Stimulated activated CD4-positive, alpha-beta T cell treated with anti-CD3 and anti-CD28 coated beads, Interleukin-12 subunit alpha, Interleukin-12 subunit beta, amount 100 ng/mL, for 24 hours (primary cell): ENCODE results near the gene ZNF860.

ENCODE experiments used
- DNase-seq, 2 experiments: peaks; one replicate each; pipeline ENCODE4 v3.0.0-alpha.2; 2020; ENCODE audit warnings: low read depth in 2 of 2

The ZNF860 gene

GRCh38 chr3:31981206-31982181 is at the start of gene ZNF860, which contains the start of gene OSBPL10:
ZNF860 (plus strand) TSS chr3:31981750; CDS start chr3:31989080, 7,330 bp downstream.
OSBPL10 (minus strand) TSS chr3:31981262; CDS start chr3:31981179, 83 bp downstream.
- DNase-seq = peak in 1 of 2 experiments; percentile 48

DNA sequence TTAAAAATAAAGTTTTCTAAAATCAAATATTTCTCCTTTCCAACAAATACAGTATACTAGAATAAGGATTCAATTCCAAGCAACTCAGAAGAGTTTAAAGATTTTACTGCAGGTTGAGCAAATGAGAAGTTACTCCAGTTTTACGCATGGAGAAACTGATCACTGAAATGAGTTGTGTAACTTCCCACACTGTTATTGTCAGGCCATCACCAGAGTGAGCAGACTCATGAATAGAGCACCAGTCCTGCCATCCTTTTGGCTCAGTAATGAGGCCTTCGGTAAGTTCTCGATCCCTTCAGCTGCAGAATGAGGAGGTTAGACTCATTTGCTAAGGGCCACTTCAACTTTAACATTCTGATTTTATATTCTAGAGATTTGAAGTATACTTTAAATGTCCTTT is 48.6 kb upstream of the ZNF860 start:
- no peak for DNase-seq

DNA sequence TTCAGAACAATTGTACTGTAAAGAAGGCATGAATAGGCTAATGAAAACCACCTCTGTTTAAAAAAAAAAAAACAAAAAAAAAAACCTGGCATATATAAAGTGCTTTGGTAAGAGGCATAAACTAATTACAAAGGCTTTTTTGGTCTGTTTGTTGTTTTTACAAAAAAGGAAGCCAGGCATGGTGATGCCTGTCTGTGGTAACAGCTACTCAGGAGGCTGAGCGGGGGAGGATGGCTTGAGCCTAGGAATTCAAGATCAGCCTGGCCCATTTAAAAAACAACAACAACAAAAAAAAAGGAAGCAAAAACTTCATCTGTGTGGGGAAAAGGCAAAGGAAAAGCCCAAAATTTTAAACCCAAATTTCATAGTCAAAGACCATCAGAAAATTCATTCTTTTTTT is 47.5 kb upstream of the ZNF860 start:
- DNase-seq = no peak

DNA sequence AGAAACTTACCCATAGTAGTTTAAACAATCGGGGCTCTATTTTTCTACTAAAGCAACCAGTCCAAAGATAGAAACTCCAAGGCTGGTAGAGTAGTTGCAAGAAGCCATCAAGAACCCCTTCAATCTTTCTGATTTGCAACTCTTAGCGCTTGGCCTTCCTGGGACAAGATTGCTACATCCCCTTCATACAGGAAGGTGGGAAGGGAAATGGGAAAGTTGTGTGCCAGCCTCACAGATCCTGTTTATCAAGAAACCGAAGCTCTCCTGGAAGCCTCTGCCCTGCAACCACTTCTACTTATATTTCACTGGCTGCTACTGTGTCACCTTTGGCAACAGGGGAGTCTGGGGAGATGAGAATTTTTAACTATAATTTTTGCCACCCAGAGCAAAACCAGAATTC is 46.7 kb upstream of the ZNF860 start:
- DNase-seq = no peak

GRCh38 chr3:31936420-31937060 is 45.0 kb upstream of the ZNF860 start:
- DNase-seq = no peak

GRCh38 chr3:31937225-31937624 is 44.3 kb upstream of the ZNF860 start:
- DNase-seq = no peak

GRCh38 chr3:31942446-31942845 is 39.1 kb upstream of the ZNF860 start:
- DNase-seq = no peak

- DNase-seq = no peak
Observed at GRCh38 chr3:31943041-31943440, 38.5 kb upstream of the ZNF860 start.

DNA sequence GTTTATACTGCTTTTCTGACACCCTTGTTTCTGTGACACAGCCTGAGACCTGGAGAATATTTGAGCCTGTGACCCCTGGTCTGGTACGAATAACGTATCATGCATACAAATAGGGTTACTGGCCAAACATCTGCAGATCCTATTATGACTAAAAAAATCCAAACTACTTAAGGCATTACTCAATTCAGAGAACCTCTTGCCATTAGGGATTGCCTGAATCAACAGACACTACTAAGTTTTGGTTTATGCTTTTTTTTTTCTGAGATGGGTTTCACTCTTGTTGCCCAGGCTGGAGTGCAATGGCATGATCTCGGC is 35.9 kb upstream of the ZNF860 start:
- no peak for DNase-seq

DNA sequence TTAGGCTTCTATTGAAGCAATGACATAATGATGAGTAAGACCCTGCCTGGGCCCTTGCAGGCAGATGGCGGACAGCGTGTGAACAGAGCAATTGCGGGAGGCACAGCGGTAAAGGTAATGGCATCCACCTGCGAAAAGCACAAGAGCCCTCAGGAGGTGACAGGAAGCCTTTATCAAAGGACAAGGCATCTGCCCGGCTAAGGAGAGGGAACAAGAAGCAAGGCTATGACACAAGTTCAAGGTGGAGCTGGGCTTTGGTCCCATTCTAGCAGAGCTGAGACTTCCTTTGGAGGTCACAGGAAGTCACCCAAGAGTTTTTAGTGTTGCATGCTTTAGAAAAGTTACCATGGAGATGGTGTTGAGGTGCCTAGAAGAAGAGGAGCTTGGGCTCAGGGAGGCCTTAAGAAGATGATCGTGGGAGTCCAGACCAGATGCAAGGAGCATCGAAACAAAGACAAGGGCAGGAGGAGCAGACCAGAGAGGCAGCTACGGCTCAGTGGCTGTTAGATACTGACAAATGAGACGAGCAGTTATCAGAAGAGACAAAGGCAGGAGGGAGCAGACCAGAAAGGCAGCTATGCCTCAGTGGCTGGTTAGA is 35.0 kb upstream of the ZNF860 start:
- no peak for DNase-seq

DNA sequence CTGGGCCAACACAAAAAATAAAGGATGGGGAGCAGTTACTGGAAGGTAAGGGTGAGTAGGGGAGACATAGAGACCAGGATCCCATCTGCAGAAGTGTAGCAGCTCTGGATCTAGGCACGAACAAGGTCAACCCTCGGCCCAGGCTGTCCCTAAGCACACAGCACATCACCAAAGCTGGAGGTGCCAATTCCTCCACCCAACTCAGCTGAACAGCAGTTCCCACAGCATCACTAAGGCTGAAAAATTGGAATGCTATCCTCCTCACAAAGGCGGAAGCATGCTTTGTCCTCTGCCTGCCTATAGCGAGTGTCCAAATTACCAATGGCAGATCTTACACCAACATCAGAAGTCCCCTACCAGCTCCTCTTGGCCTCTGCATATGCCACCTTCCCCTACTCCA is 34.4 kb upstream of the ZNF860 start:
- DNase-seq = no peak

GRCh38 chr3:31947671-31948091 is 33.9 kb upstream of the ZNF860 start:
- no peak for DNase-seq

DNA sequence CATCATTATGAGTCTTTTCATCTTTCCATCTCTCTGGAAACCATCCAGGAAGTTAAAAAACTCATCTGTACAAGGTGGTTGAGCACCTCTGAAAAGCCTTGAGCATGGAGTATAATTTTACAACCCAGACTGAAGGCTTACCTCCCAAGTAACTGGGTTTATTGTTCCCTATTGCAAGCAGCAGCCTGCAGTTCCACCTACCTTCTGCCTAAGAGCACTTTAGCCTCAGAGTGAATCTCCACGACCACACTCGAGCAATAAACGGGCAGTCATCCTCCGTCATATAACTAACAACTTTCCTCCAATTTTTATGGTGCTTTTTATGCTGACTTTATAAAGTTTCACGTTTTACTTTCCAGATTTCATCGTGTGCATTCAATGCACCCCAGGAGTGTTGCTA is 33.3 kb upstream of the ZNF860 start:
- no peak for DNase-seq

- DNase-seq = no peak
Observed at GRCh38 chr3:31952205-31952604, 29.3 kb upstream of the ZNF860 start.

DNA sequence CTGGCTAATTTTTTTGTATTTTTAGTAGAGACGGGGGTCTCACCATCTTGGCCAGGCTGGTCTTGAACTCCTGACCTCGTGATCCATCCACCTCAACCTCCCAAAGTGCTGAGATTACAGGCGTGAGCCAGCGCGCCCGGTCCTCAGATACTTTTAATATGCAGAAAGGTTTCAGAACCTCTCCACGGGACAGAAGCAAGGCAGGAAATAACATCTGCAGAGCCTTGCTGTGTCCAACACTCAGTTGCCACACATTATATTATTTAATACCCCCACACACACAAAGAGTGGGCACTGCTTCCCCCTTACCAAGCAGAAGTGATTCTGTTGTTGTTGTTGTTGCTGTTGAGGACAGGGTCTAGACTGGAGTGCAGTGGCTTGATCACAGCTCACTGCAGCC is 28.5 kb upstream of the ZNF860 start:
- no peak for DNase-seq

- DNase-seq = no peak
Observed at GRCh38 chr3:31953636-31954035, 27.9 kb upstream of the ZNF860 start.

GRCh38 chr3:31955581-31955980 is 26.0 kb upstream of the ZNF860 start:
- no peak for DNase-seq

- DNase-seq = no peak
Observed at GRCh38 chr3:31957106-31957505, 24.4 kb upstream of the ZNF860 start.

- no peak for DNase-seq
Observed at GRCh38 chr3:31958701-31959152, 22.8 kb upstream of the ZNF860 start.

- DNase-seq = no peak
Observed at GRCh38 chr3:31959251-31959650, 22.3 kb upstream of the ZNF860 start.

GRCh38 chr3:31959951-31960792 is 21.4 kb upstream of the ZNF860 start:
- no peak for DNase-seq
